Neural cell (in vitro differentiated cells): ENCODE results near the gene STX8. TPM values are rescaled to one million over a fixed set of nuclear protein-coding genes. Genes with fewer than 3 reads are reported as not detected.

Experiments used
- H2AFZ ChIP-seq: fragments of 200-600, 300-800 bp; sonication (generic), shearing (Covaris generic); 2 replicates; pipeline ENCODE4 v1.6.0; 2014; ENCODE audit warnings: low read depth, mild to moderate bottlenecking, antibody characterized with exemption, low read length, moderate library complexity
- H3F3A ChIP-seq: fragments of 200-600 bp; shearing (Covaris generic); 2 replicates; pipeline ENCODE4 v1.6.1; 2016; ENCODE audit warnings: mild to moderate bottlenecking, moderate library complexity, mixed read lengths, antibody characterized with exemption, low read length; ENCODE audit not compliant: insufficient read depth, poor library complexity, severe bottlenecking
- H3K27ac ChIP-seq: fragments of 200-600, 300-800 bp; sonication (generic), shearing (Covaris generic); 2 replicates; pipeline ENCODE4 v1.5.1; 2014; ENCODE audit warnings: mild to moderate bottlenecking, low read length, moderate library complexity
- H3K27me3 ChIP-seq: fragments of 300-800, 200-600 bp; sonication (generic), shearing (Covaris generic); 2 replicates; pipeline ENCODE4 v1.6.0; 2014; ENCODE audit warnings: mild to moderate bottlenecking, low read depth, low read length, moderate library complexity; ENCODE audit not compliant: insufficient read depth
- H3K36me3 ChIP-seq: fragments of 300-800, 200-600 bp; sonication (generic), shearing (Covaris generic); 2 replicates; pipeline ENCODE4 v1.5.1; 2014; ENCODE audit warnings: mild to moderate bottlenecking, antibody characterized with exemption, low read length, moderate library complexity; ENCODE audit not compliant: insufficient read depth
- H3K4me2 ChIP-seq: fragments of 300-800, 200-600 bp; sonication (generic), shearing (Covaris generic); 2 replicates; pipeline ENCODE4 v1.6.0; 2014; ENCODE audit warnings: mild to moderate bottlenecking, low read length
- H3K4me3 ChIP-seq: fragments of 300-800, 200-600 bp; sonication (generic), shearing (Covaris generic); 2 replicates; pipeline ENCODE4 v1.5.1; 2014; ENCODE audit warnings: mild to moderate bottlenecking, low read length, moderate library complexity
- H3K79me2 ChIP-seq: fragments of 200-600 bp; shearing (Covaris generic); replicated peaks from 2 replicates; pipeline ENCODE4 v1.6.0; 2014; ENCODE audit warnings: mild to moderate bottlenecking, low read length, moderate library complexity; ENCODE audit not compliant: insufficient read depth
- H3K9ac ChIP-seq: fragments of 300-800, 200-600 bp; sonication (generic), shearing (Covaris generic); 2 replicates; pipeline ENCODE4 v1.6.1; 2016; ENCODE audit warnings: mild to moderate bottlenecking, low read length, mixed read lengths
- H3K9me2 ChIP-seq: fragments of 200-600 bp; shearing (Covaris generic); 2 replicates; pipeline ENCODE4 v1.6.1; 2016; ENCODE audit warnings: mild to moderate bottlenecking, low read length, mixed read lengths; ENCODE audit not compliant: insufficient read depth
- H3K9me3 ChIP-seq: fragments of 200-600, 300-800 bp; sonication (generic), shearing (Covaris generic); 2 replicates; pipeline ENCODE4 v1.6.1; 2016; ENCODE audit warnings: mild to moderate bottlenecking, mixed run types, low read length, moderate library complexity, mixed read lengths
- H4K20me1 ChIP-seq: fragments of 200-600 bp; shearing (Covaris generic); 2 replicates; pipeline ENCODE4 v1.6.1; 2016; ENCODE audit warnings: mild to moderate bottlenecking, mixed run types; ENCODE audit not compliant: insufficient read depth
- EP300 ChIP-seq: fragments of 450-650 bp; conservative IDR thresholded peaks from 2 replicates; pipeline ENCODE4 v1.6.1; 2014; ENCODE audit warnings: antibody characterized with exemption, mild to moderate bottlenecking, moderate library complexity; ENCODE audit not compliant: poor library complexity, severe bottlenecking
- MXI1 ChIP-seq: fragments of 450-650 bp; conservative IDR thresholded peaks from 2 replicates; pipeline ENCODE4 v1.6.1; 2014; ENCODE audit warnings: antibody characterized with exemption, mild to moderate bottlenecking; ENCODE audit not compliant: poor library complexity, severe bottlenecking
- POLR2AphosphoS5 ChIP-seq: IDR thresholded peaks from 2 replicates; pipeline ENCODE4 v1.6.1; 2012
- polyA plus RNA-seq: library from polyadenylated mRNA; depleted of rRNA; stranded (reverse); fragments of >200 nt; gene quantifications from 2 replicates; pipeline ENCODE4 v1.2.3, GENCODE V29; 2014
- TF ChIP-seq, protein P1 (sequence below): IDR thresholded peaks from 2 replicates; pipeline ENCODE4 v1.6.1; 2012; ENCODE audit warnings: borderline replicate concordance
- TF ChIP-seq, protein P2 (sequence below): fragments of 450-650 bp; IDR thresholded peaks from 2 replicates; pipeline ENCODE4 v1.5.1; 2014; ENCODE audit warnings: antibody characterized with exemption, mild to moderate bottlenecking, moderate library complexity; ENCODE audit not compliant: poor library complexity, severe bottlenecking

STX8 gene
- polyA plus RNA-seq, 1 donor from 2014 or later = 100 TPM

DNA sequence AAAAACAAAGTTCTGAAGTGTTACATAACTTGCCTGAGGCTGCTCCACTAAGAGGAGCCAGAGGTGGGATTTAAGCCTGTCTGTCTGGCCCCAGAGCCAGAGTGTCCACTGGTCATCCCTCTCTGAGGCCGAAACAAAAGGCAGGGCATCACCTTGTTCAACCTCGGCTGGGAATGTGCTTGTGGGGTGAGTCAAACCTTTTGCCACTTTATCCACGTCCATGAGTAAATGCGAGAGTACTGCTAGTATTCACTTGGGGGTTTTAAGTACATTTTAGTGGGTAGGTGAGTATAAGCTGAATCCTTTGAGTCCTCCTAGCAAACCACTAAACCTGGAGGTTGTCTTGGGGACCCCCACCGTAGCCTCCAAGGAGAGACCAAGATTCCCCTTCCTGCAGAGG lies 103.5 kb downstream of the STX8 start:
- Histone ChIP-seq H3K79me2 (no peaks in the 10 kb centered on the region), H2AFZ (no peak overlapping the region), H4K20me1 (no peaks in the 10 kb centered on the region), H3K27me3 (no peaks in the 10 kb centered on the region), H3K27ac (no peak overlapping the region), H3K9me2 (no peaks in the 10 kb centered on the region), H3K36me3 (no peaks in the 10 kb centered on the region), H3K4me2 (no peak overlapping the region), H3F3A (no peaks in the 10 kb centered on the region), H3K4me3 (no peak overlapping the region), H3K9me3 (no peaks in the 10 kb centered on the region), H3K9ac (no peak overlapping the region)
- TF ChIP-seq, protein P1, sequence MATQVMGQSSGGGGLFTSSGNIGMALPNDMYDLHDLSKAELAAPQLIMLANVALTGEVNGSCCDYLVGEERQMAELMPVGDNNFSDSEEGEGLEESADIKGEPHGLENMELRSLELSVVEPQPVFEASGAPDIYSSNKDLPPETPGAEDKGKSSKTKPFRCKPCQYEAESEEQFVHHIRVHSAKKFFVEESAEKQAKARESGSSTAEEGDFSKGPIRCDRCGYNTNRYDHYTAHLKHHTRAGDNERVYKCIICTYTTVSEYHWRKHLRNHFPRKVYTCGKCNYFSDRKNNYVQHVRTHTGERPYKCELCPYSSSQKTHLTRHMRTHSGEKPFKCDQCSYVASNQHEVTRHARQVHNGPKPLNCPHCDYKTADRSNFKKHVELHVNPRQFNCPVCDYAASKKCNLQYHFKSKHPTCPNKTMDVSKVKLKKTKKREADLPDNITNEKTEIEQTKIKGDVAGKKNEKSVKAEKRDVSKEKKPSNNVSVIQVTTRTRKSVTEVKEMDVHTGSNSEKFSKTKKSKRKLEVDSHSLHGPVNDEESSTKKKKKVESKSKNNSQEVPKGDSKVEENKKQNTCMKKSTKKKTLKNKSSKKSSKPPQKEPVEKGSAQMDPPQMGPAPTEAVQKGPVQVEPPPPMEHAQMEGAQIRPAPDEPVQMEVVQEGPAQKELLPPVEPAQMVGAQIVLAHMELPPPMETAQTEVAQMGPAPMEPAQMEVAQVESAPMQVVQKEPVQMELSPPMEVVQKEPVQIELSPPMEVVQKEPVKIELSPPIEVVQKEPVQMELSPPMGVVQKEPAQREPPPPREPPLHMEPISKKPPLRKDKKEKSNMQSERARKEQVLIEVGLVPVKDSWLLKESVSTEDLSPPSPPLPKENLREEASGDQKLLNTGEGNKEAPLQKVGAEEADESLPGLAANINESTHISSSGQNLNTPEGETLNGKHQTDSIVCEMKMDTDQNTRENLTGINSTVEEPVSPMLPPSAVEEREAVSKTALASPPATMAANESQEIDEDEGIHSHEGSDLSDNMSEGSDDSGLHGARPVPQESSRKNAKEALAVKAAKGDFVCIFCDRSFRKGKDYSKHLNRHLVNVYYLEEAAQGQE = no peak
- TF ChIP-seq, protein P2, sequence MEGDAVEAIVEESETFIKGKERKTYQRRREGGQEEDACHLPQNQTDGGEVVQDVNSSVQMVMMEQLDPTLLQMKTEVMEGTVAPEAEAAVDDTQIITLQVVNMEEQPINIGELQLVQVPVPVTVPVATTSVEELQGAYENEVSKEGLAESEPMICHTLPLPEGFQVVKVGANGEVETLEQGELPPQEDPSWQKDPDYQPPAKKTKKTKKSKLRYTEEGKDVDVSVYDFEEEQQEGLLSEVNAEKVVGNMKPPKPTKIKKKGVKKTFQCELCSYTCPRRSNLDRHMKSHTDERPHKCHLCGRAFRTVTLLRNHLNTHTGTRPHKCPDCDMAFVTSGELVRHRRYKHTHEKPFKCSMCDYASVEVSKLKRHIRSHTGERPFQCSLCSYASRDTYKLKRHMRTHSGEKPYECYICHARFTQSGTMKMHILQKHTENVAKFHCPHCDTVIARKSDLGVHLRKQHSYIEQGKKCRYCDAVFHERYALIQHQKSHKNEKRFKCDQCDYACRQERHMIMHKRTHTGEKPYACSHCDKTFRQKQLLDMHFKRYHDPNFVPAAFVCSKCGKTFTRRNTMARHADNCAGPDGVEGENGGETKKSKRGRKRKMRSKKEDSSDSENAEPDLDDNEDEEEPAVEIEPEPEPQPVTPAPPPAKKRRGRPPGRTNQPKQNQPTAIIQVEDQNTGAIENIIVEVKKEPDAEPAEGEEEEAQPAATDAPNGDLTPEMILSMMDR = no peak

DNA sequence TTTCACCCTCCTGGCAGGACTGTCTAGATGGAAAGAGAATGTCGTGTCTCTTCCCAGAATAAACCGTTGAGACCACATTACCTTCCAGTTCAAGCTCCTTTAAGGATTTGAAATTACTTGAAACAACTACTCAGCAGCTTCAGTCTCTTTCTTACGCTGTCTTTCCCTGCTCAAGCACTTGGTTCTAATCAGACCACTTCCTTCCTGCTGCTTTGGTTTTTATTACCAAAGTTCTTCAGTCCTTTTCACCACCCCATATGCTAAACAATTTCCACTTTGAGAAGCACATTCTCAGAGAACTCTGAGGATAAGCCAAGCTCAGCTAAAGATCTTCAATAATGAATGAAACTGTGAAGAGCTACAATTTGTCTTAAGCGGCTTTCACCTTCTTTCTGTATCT lies 105.4 kb downstream of the STX8 start:
- Histone ChIP-seq H3F3A (no peaks in the 10 kb centered on the region), H3K9me2 (no peaks in the 10 kb centered on the region), H3K9me3 (no peaks in the 10 kb centered on the region), H3K36me3 (no peaks in the 10 kb centered on the region), H4K20me1 (no peaks in the 10 kb centered on the region), H3K4me2 (no peak overlapping the region), H3K9ac (no peak overlapping the region), H3K27me3 (no peaks in the 10 kb centered on the region), H3K79me2 (no peaks in the 10 kb centered on the region), H3K27ac (no peak overlapping the region), H3K4me3 (no peak overlapping the region), H2AFZ (no peak overlapping the region)
- TF ChIP-seq, protein P1 = no peak
- TF ChIP-seq EP300 = no peak

DNA sequence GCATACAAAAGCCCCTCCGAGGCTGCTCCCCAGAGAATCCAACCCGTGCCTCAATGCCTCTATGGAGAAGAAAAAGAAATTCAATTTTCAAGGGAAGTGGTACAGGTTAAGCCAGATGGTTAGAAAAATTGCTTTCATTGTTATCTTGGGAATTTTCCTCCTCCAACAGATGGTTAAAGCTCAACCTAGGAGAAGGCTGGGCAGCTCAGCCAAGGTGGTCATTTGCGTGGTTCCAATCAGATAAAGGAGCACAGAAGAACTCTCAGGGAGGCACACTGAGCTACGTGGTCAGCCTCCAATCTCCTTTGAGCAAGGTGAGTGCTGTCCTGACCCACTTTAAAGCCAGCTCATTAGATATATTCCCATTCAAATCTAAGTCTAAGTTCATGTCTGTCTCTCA lies 106.7 kb downstream of the STX8 start:
- no peaks in the 10 kb centered on the region for H3K36me3 ChIP-seq

More for the DNA sequence above, 106.7 kb downstream of the STX8 start:
- Histone ChIP-seq H4K20me1 (no peaks in the 10 kb centered on the region), H3K27ac (no peak overlapping the region), H3K4me3 (no peak overlapping the region), H3F3A (no peaks in the 10 kb centered on the region), H3K4me2 (no peak overlapping the region), H2AFZ (no peak overlapping the region), H3K9me3 (no peaks in the 10 kb centered on the region), H3K27me3 (no peaks in the 10 kb centered on the region), H3K9ac (no peak overlapping the region), H3K9me2 (no peaks in the 10 kb centered on the region), H3K79me2 (no peaks in the 10 kb centered on the region)
- TF ChIP-seq, protein P1 = no peak
- TF ChIP-seq MXI1 (no peak), POLR2AphosphoS5 (no peak)
